GM18861 (cell line): ENCODE results near the gene TPRN.

ENCODE experiments used
- ATAC-seq: cut with Tn5 transposase; IDR thresholded peaks from one replicate; pipeline ENCODE4 v1.9.1; 2021; ENCODE audit not compliant: unreplicated experiment

Gene TPRN

DNA sequence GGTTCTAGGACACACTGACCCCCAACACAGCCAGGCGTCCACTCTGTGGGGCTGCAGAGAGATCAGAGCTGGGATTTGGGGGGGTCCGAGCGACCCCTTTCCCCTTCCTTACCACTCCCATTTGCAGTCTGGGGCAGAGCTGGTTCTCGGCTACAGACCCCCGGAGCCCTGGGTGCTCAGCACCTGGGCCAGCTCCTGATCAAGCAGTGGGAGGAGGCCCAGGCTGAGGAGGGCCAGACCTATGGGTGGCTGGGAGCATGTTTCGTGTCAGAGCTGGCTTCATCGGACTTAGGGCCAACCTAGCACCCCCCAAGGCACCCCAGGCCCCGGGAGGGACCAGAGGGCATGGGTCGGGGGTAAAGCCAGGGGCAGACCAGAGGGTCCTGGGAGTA, 54.0 kb downstream of the TPRN start:
- no peak for ATAC-seq

GRCh38 chr9:137145731-137146526, 54.6 kb downstream of the TPRN start:
- ATAC-seq, result no peak

DNA sequence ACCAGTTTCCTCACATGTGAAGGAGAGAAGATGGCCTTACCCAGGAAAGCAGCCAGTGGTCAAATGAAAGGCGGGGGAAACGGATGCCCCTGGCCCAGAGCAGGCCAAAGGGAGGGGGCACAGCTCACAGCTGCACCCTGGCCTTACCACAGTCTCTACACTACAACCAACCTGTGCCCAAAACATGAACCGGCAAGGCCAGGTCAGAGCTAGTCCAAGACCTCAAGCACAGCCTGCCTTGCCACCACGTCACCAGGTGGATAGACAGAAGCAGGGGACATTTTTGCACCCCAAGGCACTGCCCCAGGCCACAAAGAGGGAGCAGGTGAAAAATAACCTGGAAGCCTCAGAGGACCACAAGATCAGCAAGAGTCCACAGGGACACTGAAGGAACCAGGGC, 57.1 kb downstream of the TPRN start:
- no peak for ATAC-seq

DNA sequence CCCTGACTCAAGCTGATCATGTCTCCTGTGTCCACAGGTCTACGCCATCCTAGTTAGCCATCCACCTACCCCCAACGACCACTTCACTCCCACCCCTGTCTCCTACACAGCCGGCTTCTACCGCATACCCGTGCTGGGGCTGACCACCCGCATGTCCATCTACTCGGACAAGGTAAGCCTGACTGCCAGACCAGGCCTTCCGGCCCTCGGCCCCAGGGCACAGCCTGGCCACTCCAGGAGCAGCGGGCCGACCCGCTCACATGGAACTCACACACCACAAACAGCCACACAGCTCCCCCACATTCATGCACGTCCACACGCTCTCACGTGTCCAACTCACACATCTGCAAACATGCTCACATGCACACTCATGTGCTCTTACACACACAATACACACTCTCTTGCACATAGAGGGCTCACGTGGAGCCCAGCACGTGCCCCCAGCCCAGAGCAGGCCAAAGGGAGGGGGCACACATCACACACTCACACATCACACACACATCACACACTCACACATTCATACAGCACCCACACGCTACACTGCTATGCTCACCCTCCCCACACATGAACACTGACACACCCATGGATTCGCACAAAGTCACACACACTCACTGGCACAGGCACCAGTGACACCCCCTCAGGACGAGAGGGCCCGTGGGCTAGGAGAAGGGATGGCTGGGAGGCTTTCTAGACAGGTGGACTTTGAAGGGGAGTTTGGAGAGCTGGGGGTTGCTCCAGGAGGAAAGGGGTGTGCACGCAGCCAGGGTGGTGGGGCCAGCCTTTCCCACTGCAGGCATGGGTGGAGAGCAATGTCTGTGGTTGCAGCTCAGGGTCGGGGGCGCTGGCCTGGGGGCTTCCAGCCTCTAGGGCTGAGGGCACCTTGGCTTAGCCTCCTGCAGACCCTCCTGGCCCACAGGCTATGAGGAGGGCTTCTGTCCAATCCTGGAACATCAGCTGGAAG, 58.3 kb downstream of the TPRN start:
- no peak for ATAC-seq
